GM23338 (cell line): ENCODE results near the gene SH3GL3. TPM values are rescaled to one million over a fixed set of nuclear protein-coding genes. Genes with fewer than 3 reads are reported as not detected.

Source experiments
- CREB1 ChIP-seq: fragments of 250-450 bp; sonication (Bioruptor Pico); IDR thresholded peaks from 2 replicates; pipeline ENCODE4 v1.5.0; 2020; ENCODE audit warnings: low read depth, mild to moderate bottlenecking, moderate library complexity
- EZH2 ChIP-seq: fragments of 200-600 bp; sonication (generic); IDR thresholded peaks from one replicate; pipeline ENCODE4 v1.8.0; 2017; ENCODE audit warnings: antibody characterized with exemption, mild to moderate bottlenecking, low read depth; ENCODE audit not compliant: unreplicated experiment
- EZH2phosphoT487 ChIP-seq: fragments of 200-600 bp; sonication (generic); IDR thresholded peaks from one replicate; pipeline ENCODE4 v1.8.1; 2018; ENCODE audit warnings: antibody characterized with exemption; ENCODE audit not compliant: unreplicated experiment
- NANOG ChIP-seq: IDR thresholded peaks from 2 replicates; pipeline ENCODE4 v1.6.1; 2016; ENCODE audit warnings: antibody characterized with exemption, borderline replicate concordance
- POLR2AphosphoS5 ChIP-seq: IDR thresholded peaks from 2 replicates; pipeline ENCODE4 v1.6.1; 2016; ENCODE audit warnings: antibody characterized with exemption, low read depth
- REST ChIP-seq: IDR thresholded peaks from one replicate; pipeline ENCODE4 v1.6.1; 2018; ENCODE audit warnings: antibody characterized with exemption; ENCODE audit not compliant: unreplicated experiment
- STAT1 ChIP-seq: IDR thresholded peaks from one replicate; pipeline ENCODE4 v1.6.1; 2016; ENCODE audit warnings: antibody characterized with exemption; ENCODE audit not compliant: unreplicated experiment
- ZNF114 ChIP-seq: fragments of 250-450 bp; sonication (Bioruptor Pico); IDR thresholded peaks from 2 replicates; pipeline ENCODE4 v1.5.0; 2020; ENCODE audit warnings: mild to moderate bottlenecking, moderate library complexity
- ZNF331 ChIP-seq: fragments of 250-450 bp; sonication (Bioruptor Pico); IDR thresholded peaks from 2 replicates; pipeline ENCODE4 v1.5.0; 2020; ENCODE audit warnings: low read depth, mild to moderate bottlenecking, moderate library complexity
- ZNF462 ChIP-seq: fragments of 250-450 bp; sonication (Bioruptor Pico); IDR thresholded peaks from 2 replicates; pipeline ENCODE4 v1.5.0; 2020; ENCODE audit warnings: mild to moderate bottlenecking, moderate library complexity
- polyA plus RNA-seq: library from polyadenylated mRNA; unstranded; fragments of >200 nt; fragmentation: Nextera tagmentation; extraction: Ambion mirVana; gene quantifications from 2 replicates; pipeline ENCODE4 v1.2.1, GENCODE V29; 2016
- total RNA-seq: library from RNA; depleted of rRNA; stranded (reverse); fragments of >200 nt; shearing (Covaris generic); gene quantifications from 2 replicates; pipeline ENCODE4 v1.2.3, GENCODE V29; 2014
- TF ChIP-seq, protein P1 (sequence below): IDR thresholded peaks from 2 replicates; pipeline ENCODE4 v1.6.1; 2016; ENCODE audit warnings: antibody characterized with exemption

The SH3GL3 gene
- total and polyA plus RNA-seq, 2 experiments from 2014 or later = 15.9 to 21.1 TPM

DNA sequence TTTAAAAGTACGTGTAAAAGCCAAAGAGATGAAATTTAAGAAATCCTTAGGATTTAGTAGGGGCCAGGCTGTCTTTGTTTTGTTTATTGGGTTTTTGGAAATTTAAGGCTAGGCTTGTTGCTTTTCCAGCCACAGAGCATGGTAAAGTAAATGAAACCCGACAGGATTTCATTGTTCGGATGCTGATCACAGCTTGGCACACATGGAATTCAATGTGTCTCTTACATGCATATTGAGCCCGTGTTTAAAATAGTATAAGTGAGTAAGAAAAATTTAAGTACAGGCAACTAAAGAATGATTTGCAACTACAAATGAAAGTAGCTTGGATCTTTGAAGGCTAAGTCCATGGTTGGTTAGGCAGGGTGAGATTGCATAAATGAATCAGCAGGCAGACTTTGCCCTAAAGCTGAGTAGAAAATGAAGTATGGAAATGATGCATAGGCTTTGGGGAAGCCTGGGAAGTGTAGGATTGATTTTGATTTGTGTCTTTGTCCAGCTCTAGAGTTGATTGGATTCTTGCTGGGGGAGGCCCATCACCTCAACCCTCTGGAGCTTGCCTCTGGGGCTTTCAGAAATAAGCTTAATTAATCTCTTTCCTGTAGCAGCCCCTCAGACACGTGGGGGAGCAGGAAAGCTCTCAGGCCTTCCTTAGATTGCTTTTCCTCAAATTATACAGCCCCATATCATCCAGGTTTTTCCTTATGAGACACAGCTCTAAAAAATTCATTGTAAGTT, 138.6 kb downstream of the SH3GL3 start (continued):
- TF ChIP-seq ZNF462 (CRISPR knock-in tag) (no peak), POLR2AphosphoS5 (no peak), EZH2phosphoT487 (no peak), STAT1 (no peak), ZNF114 (CRISPR knock-in tag) (no peak), EZH2 (no peak), CREB1 (CRISPR knock-in tag) (no peak), REST (no peak), NANOG (no peak), ZNF331 (CRISPR knock-in tag) (no peak)
- TF ChIP-seq, protein P1, sequence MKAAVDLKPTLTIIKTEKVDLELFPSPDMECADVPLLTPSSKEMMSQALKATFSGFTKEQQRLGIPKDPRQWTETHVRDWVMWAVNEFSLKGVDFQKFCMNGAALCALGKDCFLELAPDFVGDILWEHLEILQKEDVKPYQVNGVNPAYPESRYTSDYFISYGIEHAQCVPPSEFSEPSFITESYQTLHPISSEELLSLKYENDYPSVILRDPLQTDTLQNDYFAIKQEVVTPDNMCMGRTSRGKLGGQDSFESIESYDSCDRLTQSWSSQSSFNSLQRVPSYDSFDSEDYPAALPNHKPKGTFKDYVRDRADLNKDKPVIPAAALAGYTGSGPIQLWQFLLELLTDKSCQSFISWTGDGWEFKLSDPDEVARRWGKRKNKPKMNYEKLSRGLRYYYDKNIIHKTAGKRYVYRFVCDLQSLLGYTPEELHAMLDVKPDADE = no peak
